Progenitor cell of endocrine pancreas (in vitro differentiated cells): Measurements from ENCODE around the gene CDX4. TPM values are rescaled to one million over a fixed set of nuclear protein-coding genes. Genes with fewer than 3 reads are reported as not detected.

Experiments used
- DNase-seq: peaks from one replicate; pipeline ENCODE4 v3.0.0; 2021; ENCODE audit warnings: low spot score; ENCODE audit not compliant: unreplicated experiment
- H3K27ac Mint-ChIP-seq: 2 replicates; pipeline ENCODE4 v1.8.0; 2021; ENCODE audit warnings: mild to moderate bottlenecking, moderate library complexity, mixed read lengths
- H3K27me3 Mint-ChIP-seq: 2 replicates; pipeline ENCODE4 v1.8.0; 2021; ENCODE audit warnings: mixed read lengths
- H3K36me3 Mint-ChIP-seq: 2 replicates; pipeline ENCODE4 v1.8.0; 2022; ENCODE audit warnings: mixed read lengths; ENCODE audit not compliant: insufficient read depth
- H3K4me1 Mint-ChIP-seq: 2 replicates; pipeline ENCODE4 v1.8.0; 2021; ENCODE audit warnings: low read depth, mixed read lengths
- H3K4me3 Mint-ChIP-seq: 2 replicates; pipeline ENCODE4 v1.8.0; 2021; ENCODE audit warnings: low read depth, mild to moderate bottlenecking, moderate library complexity, mixed read lengths
- H3K9me3 Mint-ChIP-seq: 2 replicates; pipeline ENCODE4 v1.8.0; 2021; ENCODE audit warnings: low read depth, mixed read lengths
- total RNA-seq: library from RNA; stranded (reverse); gene quantifications from 2 replicates; pipeline ENCODE4 v1.2.1, GENCODE V29; 2021
- TF ChIP-seq, protein P1 (sequence below): fragments of 200-600 bp; sonication (generic); IDR thresholded peaks from one replicate; pipeline ENCODE4 v1.5.0; 2021; ENCODE audit warnings: antibody characterized with exemption, mild to moderate bottlenecking; ENCODE audit not compliant: unreplicated experiment

The CDX4 gene
- total RNA-seq, 1 donor from 2014 or later = not detected

DNA sequence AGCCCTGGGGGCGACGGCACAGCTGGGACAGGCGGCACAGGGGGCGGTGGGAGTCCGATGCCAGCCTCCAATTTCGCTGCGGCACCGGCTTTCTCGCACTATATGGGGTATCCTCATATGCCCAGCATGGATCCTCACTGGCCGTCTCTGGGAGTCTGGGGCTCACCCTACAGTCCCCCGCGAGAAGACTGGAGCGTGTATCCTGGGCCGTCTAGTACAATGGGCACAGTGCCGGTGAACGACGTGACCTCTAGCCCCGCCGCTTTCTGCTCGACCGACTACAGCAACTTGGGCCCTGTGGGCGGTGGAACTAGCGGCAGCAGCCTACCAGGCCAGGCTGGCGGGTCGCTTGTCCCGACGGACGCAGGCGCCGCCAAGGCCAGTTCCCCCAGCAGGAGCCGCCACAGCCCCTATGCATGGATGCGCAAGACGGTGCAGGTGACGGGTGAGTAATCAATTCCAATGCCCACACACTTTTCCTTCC lies 500 bp downstream of the CDX4 start:
- Mint-ChIP-seq H3K4me3 (no peak overlapping the region), H3K36me3 (no peaks in the 10 kb centered on the region), H3K9me3 (no peaks in the 10 kb centered on the region), H3K4me1 (peaks cover 3% of the 10 kb centered on the region), H3K27ac (no peak overlapping the region), H3K27me3 (peaks cover 26% of the 10 kb centered on the region)
- TF ChIP-seq, protein P1, sequence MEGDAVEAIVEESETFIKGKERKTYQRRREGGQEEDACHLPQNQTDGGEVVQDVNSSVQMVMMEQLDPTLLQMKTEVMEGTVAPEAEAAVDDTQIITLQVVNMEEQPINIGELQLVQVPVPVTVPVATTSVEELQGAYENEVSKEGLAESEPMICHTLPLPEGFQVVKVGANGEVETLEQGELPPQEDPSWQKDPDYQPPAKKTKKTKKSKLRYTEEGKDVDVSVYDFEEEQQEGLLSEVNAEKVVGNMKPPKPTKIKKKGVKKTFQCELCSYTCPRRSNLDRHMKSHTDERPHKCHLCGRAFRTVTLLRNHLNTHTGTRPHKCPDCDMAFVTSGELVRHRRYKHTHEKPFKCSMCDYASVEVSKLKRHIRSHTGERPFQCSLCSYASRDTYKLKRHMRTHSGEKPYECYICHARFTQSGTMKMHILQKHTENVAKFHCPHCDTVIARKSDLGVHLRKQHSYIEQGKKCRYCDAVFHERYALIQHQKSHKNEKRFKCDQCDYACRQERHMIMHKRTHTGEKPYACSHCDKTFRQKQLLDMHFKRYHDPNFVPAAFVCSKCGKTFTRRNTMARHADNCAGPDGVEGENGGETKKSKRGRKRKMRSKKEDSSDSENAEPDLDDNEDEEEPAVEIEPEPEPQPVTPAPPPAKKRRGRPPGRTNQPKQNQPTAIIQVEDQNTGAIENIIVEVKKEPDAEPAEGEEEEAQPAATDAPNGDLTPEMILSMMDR = no peak
- DNase-seq = no peak

DNA sequence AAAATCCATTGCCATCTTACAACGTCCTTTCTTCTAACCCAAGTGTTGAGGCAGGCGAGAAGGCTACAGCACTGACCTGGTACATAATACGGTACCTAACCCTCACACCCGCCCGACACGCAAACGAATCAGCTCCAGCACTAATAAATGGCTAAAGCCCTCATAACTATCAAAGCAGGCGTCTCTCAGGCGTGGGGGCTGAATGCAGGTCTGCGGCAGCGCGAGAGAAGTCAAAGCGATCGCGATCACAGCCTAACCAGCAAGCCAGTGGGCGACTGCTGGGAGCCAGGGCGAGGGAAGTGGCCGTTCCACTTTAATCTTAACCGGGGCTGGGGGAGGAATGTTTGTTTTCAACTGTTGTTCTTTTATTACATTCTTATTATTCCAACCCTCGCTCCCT lies 1.5 kb downstream of the CDX4 start:
- H3K9me3 Mint-ChIP-seq = no peaks in the 10 kb centered on the region
- H3K27me3 Mint-ChIP-seq = peaks cover 26% of the 10 kb centered on the region
- no peak overlapping the region for H3K4me3 Mint-ChIP-seq
- H3K4me1 Mint-ChIP-seq = peaks cover 3% of the 10 kb centered on the region
- TF ChIP-seq, protein P1 = no peak
- DNase-seq = no peak
- H3K27ac Mint-ChIP-seq = no peak overlapping the region
- H3K36me3 Mint-ChIP-seq = no peaks in the 10 kb centered on the region

DNA sequence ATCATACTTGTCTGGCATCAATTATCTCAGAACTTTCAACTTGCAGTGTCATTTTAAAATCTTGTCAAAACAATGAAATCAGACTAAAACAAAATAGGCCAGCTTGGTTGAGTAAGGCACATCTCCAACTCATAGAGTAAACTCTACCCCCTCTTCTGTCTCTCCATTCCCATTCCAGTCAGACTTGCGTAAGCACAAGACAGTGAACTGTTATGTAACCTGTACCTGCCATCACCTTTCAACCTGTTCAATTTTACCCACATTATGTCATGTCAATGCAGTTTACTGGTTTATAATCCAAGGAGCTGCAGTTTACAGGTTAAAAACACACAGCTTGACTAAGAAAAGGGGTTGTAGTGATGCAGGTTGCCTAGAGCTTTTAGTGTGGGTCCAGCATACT lies 8.3 kb downstream of the CDX4 start:
- DNase-seq = no peak
- Mint-ChIP-seq H3K4me1 (peaks cover 4% of the 10 kb centered on the region), H3K36me3 (no peaks in the 10 kb centered on the region), H3K4me3 (no peak overlapping the region), H3K9me3 (no peaks in the 10 kb centered on the region), H3K27ac (no peak overlapping the region), H3K27me3 (no peaks in the 10 kb centered on the region)
- TF ChIP-seq, protein P1 = no peak

- H3K4me3 Mint-ChIP-seq = no peak overlapping the region
- no peak overlapping the region for H3K27ac Mint-ChIP-seq
- H3K4me1 Mint-ChIP-seq = peaks cover 2% of the 10 kb centered on the region
- H3K9me3 Mint-ChIP-seq = no peaks in the 10 kb centered on the region
- no peak for DNase-seq
- TF ChIP-seq, protein P1 = no peak
- no peaks in the 10 kb centered on the region for H3K36me3 Mint-ChIP-seq
- no peaks in the 10 kb centered on the region for H3K27me3 Mint-ChIP-seq
Observed at GRCh38 chrX:73457306-73457705, 10.5 kb downstream of the CDX4 start.

DNA sequence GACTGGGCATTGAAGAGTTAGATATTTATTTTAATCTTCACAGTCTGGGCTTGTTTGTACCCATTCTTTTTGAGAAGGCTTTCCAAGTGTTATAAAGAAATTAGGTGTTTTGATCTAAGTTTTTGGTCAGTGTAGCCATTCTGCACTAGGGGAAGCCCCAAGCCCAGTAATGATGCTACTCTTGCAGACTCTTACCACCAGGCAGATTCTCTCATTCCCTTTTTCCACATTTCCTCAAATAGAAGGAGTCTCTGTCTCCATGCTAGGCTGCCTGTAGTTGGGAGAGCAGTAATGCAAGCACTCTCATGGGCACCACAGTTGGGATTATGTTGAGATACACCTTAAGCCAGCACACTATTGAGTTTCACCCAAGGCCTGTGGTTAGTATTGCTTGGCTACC lies 21.5 kb downstream of the CDX4 start:
- Mint-ChIP-seq H3K4me1 (no peaks in the 10 kb centered on the region), H3K27me3 (no peaks in the 10 kb centered on the region), H3K36me3 (no peaks in the 10 kb centered on the region), H3K27ac (no peak overlapping the region), H3K9me3 (no peaks in the 10 kb centered on the region), H3K4me3 (no peak overlapping the region)
- TF ChIP-seq, protein P1 = no peak
- no peak for DNase-seq
